ENCODE measurements around the gene CUEDC2.

CUEDC2 gene

GRCh38 chr10:102407425-102408130 lies 24.8 kb downstream of the CUEDC2 start:
- Histone ChIP-seq H4K20me1 (ENCODE audit: low read depth, low read length) (no peaks in the 10 kb centered on the region), H3K4me3 (ENCODE audit: insufficient read depth, low read length, poor library complexity, severe bottlenecking) (no peak overlapping the region), H3K9ac (ENCODE audit: low read length) (no peak overlapping the region), H3K27me3 (ENCODE audit: low read length) (no peaks in the 10 kb centered on the region), H2AFZ (ENCODE audit: low read depth, low read length, severe bottlenecking) (no peak overlapping the region), H3K27ac (ENCODE audit: low read depth, low read length) (no peak overlapping the region), H3K79me2 (ENCODE audit: insufficient read depth, low read length) (no peaks in the 10 kb centered on the region), H3K9me3 (ENCODE audit: insufficient read depth, low read length) (no peaks in the 10 kb centered on the region), H3K9me2 (replicated peaks; ENCODE audit: insufficient read depth, low read length) (no peaks in the 10 kb centered on the region), H3F3A (ENCODE audit: insufficient read depth) (no peaks in the 10 kb centered on the region), H3K4me2 (ENCODE audit: low read depth, low read length, poor library complexity, severe bottlenecking) (no peak overlapping the region), H3K36me3 (ENCODE audit: low read length) (no peaks in the 10 kb centered on the region)
- TF ChIP-seq CTCF (IDR thresholded peaks at IDR 0.05; ENCODE audit: insufficient read depth, low read length, poor library complexity, severe bottlenecking): no peak
- TF ChIP-seq EZH2phosphoT487 (conservative IDR thresholded peaks at IDR 0.05; ENCODE audit: low read length): no peak

GRCh38 chr10:102406815-102407214 lies 25.6 kb downstream of the CUEDC2 start:
- no peaks in the 10 kb centered on the region for H3K9me3 ChIP-seq (ENCODE audit: insufficient read depth, low read length)
- no peak overlapping the region for H3K27ac ChIP-seq (ENCODE audit: low read depth, low read length)
- H3K9me2 ChIP-seq (replicated peaks; ENCODE audit: insufficient read depth, low read length): no peaks in the 10 kb centered on the region
- H3K9ac ChIP-seq (ENCODE audit: low read length): no peak overlapping the region
- TF ChIP-seq CTCF (IDR thresholded peaks at IDR 0.05; ENCODE audit: insufficient read depth, low read length, poor library complexity, severe bottlenecking): no peak
- no peak for TF ChIP-seq EZH2phosphoT487 (conservative IDR thresholded peaks at IDR 0.05; ENCODE audit: low read length)
- H3K36me3 ChIP-seq (ENCODE audit: low read length): no peaks in the 10 kb centered on the region
- H3K27me3 ChIP-seq (ENCODE audit: low read length): no peaks in the 10 kb centered on the region
- H4K20me1 ChIP-seq (ENCODE audit: low read depth, low read length): no peaks in the 10 kb centered on the region
- no peaks in the 10 kb centered on the region for H3F3A ChIP-seq (ENCODE audit: insufficient read depth)
- H3K79me2 ChIP-seq (ENCODE audit: insufficient read depth, low read length): no peaks in the 10 kb centered on the region
- H2AFZ ChIP-seq (ENCODE audit: low read depth, low read length, severe bottlenecking): no peak overlapping the region
- no peak overlapping the region for H3K4me3 ChIP-seq (ENCODE audit: insufficient read depth, low read length, poor library complexity, severe bottlenecking)
- H3K4me2 ChIP-seq (ENCODE audit: low read depth, low read length, poor library complexity, severe bottlenecking): no peak overlapping the region

- TF ChIP-seq CTCF (IDR thresholded peaks at IDR 0.05; ENCODE audit: insufficient read depth, low read length, poor library complexity, severe bottlenecking) (no peak), EZH2phosphoT487 (conservative IDR thresholded peaks at IDR 0.05; ENCODE audit: low read length) (no peak)
- Histone ChIP-seq H3K9ac (ENCODE audit: low read length) (no peak overlapping the region), H3K27ac (ENCODE audit: low read depth, low read length) (no peak overlapping the region), H3K36me3 (ENCODE audit: low read length) (no peaks in the 10 kb centered on the region), H3K27me3 (ENCODE audit: low read length) (no peaks in the 10 kb centered on the region), H3K4me3 (ENCODE audit: insufficient read depth, low read length, poor library complexity, severe bottlenecking) (no peak overlapping the region), H3K9me3 (ENCODE audit: insufficient read depth, low read length) (no peaks in the 10 kb centered on the region), H3K9me2 (replicated peaks; ENCODE audit: insufficient read depth, low read length) (no peaks in the 10 kb centered on the region), H4K20me1 (ENCODE audit: low read depth, low read length) (no peaks in the 10 kb centered on the region), H3K4me2 (ENCODE audit: low read depth, low read length, poor library complexity, severe bottlenecking) (no peak overlapping the region), H3F3A (ENCODE audit: insufficient read depth) (no peaks in the 10 kb centered on the region), H3K79me2 (ENCODE audit: insufficient read depth, low read length) (no peaks in the 10 kb centered on the region), H2AFZ (ENCODE audit: low read depth, low read length, severe bottlenecking) (no peak overlapping the region)
Measured at GRCh38 chr10:102405632-102406031, 26.7 kb downstream of the CUEDC2 start.
